ENCODE measurements around the gene ISG20.

DNA sequence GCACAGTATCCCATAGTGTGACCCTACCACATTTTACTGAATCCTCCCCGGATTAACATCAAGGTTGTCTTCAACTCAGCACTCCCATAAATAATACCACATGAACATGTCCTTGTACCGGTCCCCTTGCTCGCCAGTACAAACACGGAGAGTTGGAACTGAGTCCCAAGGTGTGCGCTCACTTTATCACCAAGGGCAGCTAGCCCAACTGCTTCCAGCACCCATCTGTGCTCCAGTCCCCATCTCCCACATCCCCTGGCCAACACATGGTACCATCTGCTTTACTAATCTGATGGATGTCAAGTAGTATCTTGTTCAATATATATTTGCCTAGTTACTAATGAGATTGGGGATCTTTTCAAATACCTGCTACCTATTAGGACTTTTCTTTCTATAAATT lies 64.7 kb downstream of the ISG20 start:
- TF ChIP-seq, protein P1, sequence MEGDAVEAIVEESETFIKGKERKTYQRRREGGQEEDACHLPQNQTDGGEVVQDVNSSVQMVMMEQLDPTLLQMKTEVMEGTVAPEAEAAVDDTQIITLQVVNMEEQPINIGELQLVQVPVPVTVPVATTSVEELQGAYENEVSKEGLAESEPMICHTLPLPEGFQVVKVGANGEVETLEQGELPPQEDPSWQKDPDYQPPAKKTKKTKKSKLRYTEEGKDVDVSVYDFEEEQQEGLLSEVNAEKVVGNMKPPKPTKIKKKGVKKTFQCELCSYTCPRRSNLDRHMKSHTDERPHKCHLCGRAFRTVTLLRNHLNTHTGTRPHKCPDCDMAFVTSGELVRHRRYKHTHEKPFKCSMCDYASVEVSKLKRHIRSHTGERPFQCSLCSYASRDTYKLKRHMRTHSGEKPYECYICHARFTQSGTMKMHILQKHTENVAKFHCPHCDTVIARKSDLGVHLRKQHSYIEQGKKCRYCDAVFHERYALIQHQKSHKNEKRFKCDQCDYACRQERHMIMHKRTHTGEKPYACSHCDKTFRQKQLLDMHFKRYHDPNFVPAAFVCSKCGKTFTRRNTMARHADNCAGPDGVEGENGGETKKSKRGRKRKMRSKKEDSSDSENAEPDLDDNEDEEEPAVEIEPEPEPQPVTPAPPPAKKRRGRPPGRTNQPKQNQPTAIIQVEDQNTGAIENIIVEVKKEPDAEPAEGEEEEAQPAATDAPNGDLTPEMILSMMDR (IDR thresholded peaks at IDR 0.05): no peak
- no peak for TF ChIP-seq EZH2 (IDR thresholded peaks at IDR 0.05; ENCODE audit: borderline replicate concordance, insufficient read depth, low read depth, low read length, poor library complexity, severe bottlenecking)

All from B cell (primary cell).